WTC11 (cell line): ENCODE results near the gene ISG20. TPM values are rescaled to one million over a fixed set of nuclear protein-coding genes. Genes with fewer than 3 reads are reported as not detected.

Experiments used
- ATAC-seq: fragments of 200-7000 bp; cut with Tn5 transposase; 2 replicates; pipeline ENCODE4 v1.10.0; 2021; ENCODE audit warnings: mild to moderate bottlenecking, moderate library complexity
- Bru-seq: library from RNA; stranded (reverse); fragments of 400-500 nt; gene quantifications from one replicate; lab custom pipeline; 2021; lab: Mats Ljungman, UMichigan
- CTCF ChIA-PET: fragments of 300-600 bp; sonication (Branson Sonifier 250); formaldehyde crosslinking; loops from one replicate; lab custom pipeline; 2021; ENCODE audit warnings: antibody characterized with exemption; lab: Charles Lee
- POLR2A ChIA-PET: fragments of 350-600 bp; sonication (Branson Sonifier 250); formaldehyde crosslinking; loops from one replicate; lab custom pipeline; 2021; ENCODE audit warnings: antibody characterized with exemption; lab: Charles Lee
- DNase-seq: peaks from one replicate; pipeline ENCODE4 v3.0.0; 2021; ENCODE audit warnings: low spot score
- H3K27ac Mint-ChIP-seq: 2 replicates; pipeline ENCODE4 v1.8.0; 2021; ENCODE audit warnings: mixed read lengths
- H3K27me3 Mint-ChIP-seq: 2 replicates; pipeline ENCODE4 v1.8.0; 2021; ENCODE audit warnings: low read depth, mild to moderate bottlenecking, moderate library complexity, mixed read lengths
- H3K36me3 Mint-ChIP-seq: 2 replicates; pipeline ENCODE4 v1.8.0; 2021; ENCODE audit warnings: mixed read lengths
- H3K4me1 Mint-ChIP-seq: 2 replicates; pipeline ENCODE4 v1.8.0; 2022; ENCODE audit warnings: mixed read lengths
- H3K4me3 Mint-ChIP-seq: 2 replicates; pipeline ENCODE4 v1.8.0; 2021; ENCODE audit warnings: mild to moderate bottlenecking, moderate library complexity, mixed read lengths
- H3K9me3 Mint-ChIP-seq: 2 replicates; pipeline ENCODE4 v1.8.0; 2021; ENCODE audit warnings: mixed read lengths
- ARID4B ChIP-seq: sonication (generic); formaldehyde crosslinking; IDR thresholded peaks from 2 replicates; pipeline ENCODE4 v1.8.0; 2023; ENCODE audit warnings: missing genetic modification reagents, mild to moderate bottlenecking, borderline replicate concordance
- CTCF ChIP-seq: fragments of 200-600 bp; IDR thresholded peaks from 2 replicates; pipeline ENCODE4 v1.8.0; 2022; ENCODE audit warnings: antibody characterized with exemption
- ELF4 ChIP-seq: sonication (generic); formaldehyde crosslinking; IDR thresholded peaks from 2 replicates; pipeline ENCODE4 v1.8.1; 2022; ENCODE audit warnings: low read depth, mild to moderate bottlenecking, moderate library complexity, missing genetic modification reagents
- ERG ChIP-seq: fragments of 250-450 bp; sonication (Bioruptor Pico); IDR thresholded peaks from 2 replicates; pipeline ENCODE4 v1.8.0; 2021; ENCODE audit warnings: mild to moderate bottlenecking
- ETV6 ChIP-seq: sonication (generic); formaldehyde crosslinking; IDR thresholded peaks from 2 replicates; pipeline ENCODE4 v1.8.1; 2022; ENCODE audit warnings: mild to moderate bottlenecking, missing genetic modification reagents
- FOXK1 ChIP-seq: sonication (generic); formaldehyde crosslinking; IDR thresholded peaks from 2 replicates; pipeline ENCODE4 v1.8.0; 2022; ENCODE audit warnings: mild to moderate bottlenecking, moderate library complexity, missing genetic modification reagents
- FOXP4 ChIP-seq: sonication (generic); formaldehyde crosslinking; IDR thresholded peaks from 2 replicates; pipeline ENCODE4 v1.8.0; 2022; ENCODE audit warnings: mild to moderate bottlenecking, missing genetic modification reagents
- GABPB1 ChIP-seq: sonication (generic); formaldehyde crosslinking; IDR thresholded peaks from 2 replicates; pipeline ENCODE4 v1.8.1; 2023; ENCODE audit warnings: mild to moderate bottlenecking, missing genetic modification reagents
- MAX ChIP-seq: sonication (generic); formaldehyde crosslinking; IDR thresholded peaks from 2 replicates; pipeline ENCODE4 v1.8.0; 2022; ENCODE audit warnings: mild to moderate bottlenecking, missing genetic modification reagents
- MXD4 ChIP-seq: fragments of 250-450 bp; sonication (Bioruptor Pico); IDR thresholded peaks from 2 replicates; pipeline ENCODE4 v1.8.0; 2021; ENCODE audit warnings: mild to moderate bottlenecking, moderate library complexity, borderline replicate concordance
- MYBL2 ChIP-seq: sonication (generic); formaldehyde crosslinking; IDR thresholded peaks from 2 replicates; pipeline ENCODE4 v1.8.1; 2023; ENCODE audit warnings: mild to moderate bottlenecking, moderate library complexity, missing genetic modification reagents
- NFATC4 ChIP-seq: fragments of 250-450 bp; sonication (Bioruptor Pico); IDR thresholded peaks from 2 replicates; pipeline ENCODE4 v1.9.0; 2021; ENCODE audit warnings: mild to moderate bottlenecking
- NFE2L1 ChIP-seq: sonication (generic); formaldehyde crosslinking; IDR thresholded peaks from 2 replicates; pipeline ENCODE4 v1.8.1; 2023; ENCODE audit warnings: missing genetic modification reagents
- SMAD3 ChIP-seq: sonication (generic); formaldehyde crosslinking; IDR thresholded peaks from 2 replicates; pipeline ENCODE4 v1.8.0; 2022; ENCODE audit warnings: missing genetic modification reagents, mild to moderate bottlenecking, borderline replicate concordance
- SP1 ChIP-seq: sonication (generic); formaldehyde crosslinking; conservative IDR thresholded peaks from 2 replicates; pipeline ENCODE4 v1.8.1; 2022; ENCODE audit warnings: missing genetic modification reagents
- USF2 ChIP-seq: sonication (generic); formaldehyde crosslinking; IDR thresholded peaks from 2 replicates; pipeline ENCODE4 v1.8.1; 2023; ENCODE audit warnings: mild to moderate bottlenecking, missing genetic modification reagents, moderate library complexity
- ZNF396 ChIP-seq: fragments of 250-450 bp; sonication (Bioruptor Pico); IDR thresholded peaks from 2 replicates; pipeline ENCODE4 v1.8.0; 2021; ENCODE audit warnings: mild to moderate bottlenecking, moderate library complexity, borderline replicate concordance
- ZNF416 ChIP-seq: fragments of 250-450 bp; sonication (Bioruptor Pico); IDR thresholded peaks from 2 replicates; pipeline ENCODE4 v1.9.0; 2021; ENCODE audit warnings: mild to moderate bottlenecking, inconsistent platforms
- ZNF423 ChIP-seq: fragments of 250-450 bp; sonication (Bioruptor Pico); IDR thresholded peaks from 2 replicates; pipeline ENCODE4 v2.1.2; 2022; ENCODE audit warnings: mild to moderate bottlenecking, moderate library complexity
- ZNF512 ChIP-seq: sonication (generic); formaldehyde crosslinking; IDR thresholded peaks from 2 replicates; pipeline ENCODE4 v1.8.1; 2022; ENCODE audit warnings: missing genetic modification reagents, borderline replicate concordance
- long read RNA-seq, 3 experiments: library from RNA in 1 of 3; library from capped mRNA in 1 of 3; library from polyadenylated mRNA in 1 of 3; unstranded in 2 of 3; stranded (forward) in 1 of 3; transcript quantifications; one replicate each; pipeline ENCODE4 v2.0.0, GENCODE V29; 2021
- total RNA-seq: library from RNA; stranded (reverse); gene quantifications from 3 replicates; pipeline ENCODE4 v1.2.3, GENCODE V29; 2021

The ISG20 gene
- total RNA-seq (3.8 to 5.6 TPM (median 4.5 TPM) in 3 replicates), Bru-seq, nascent RNA (percentile 61 among the genes with signal in this experiment)
- long read RNA-seq, experiment 1, full-length matches to known transcripts = 2 of 2 reads
- long read RNA-seq, experiment 1, partial matches to known transcripts = 0 of 2 reads
- long read RNA-seq, experiment 1, other reads (novel, unspliced or antisense) = 0 of 2 reads
- long read RNA-seq, experiment 2, partial matches to known transcripts = 0 of 3 reads
- long read RNA-seq, experiment 2, other reads (novel, unspliced or antisense) = 0 of 3 reads
- long read RNA-seq, experiment 3, partial matches to known transcripts = 0 of 4 reads
- long read RNA-seq, experiment 3, other reads (novel, unspliced or antisense) = 0 of 4 reads

GRCh38 chr15:88638626-88639372 lies at the start of gene ISG20:
Gene ISG20, plus strand, starts transcription at chr15:88639016. Its CDS starts 351 bp downstream, at chr15:88639367.
- no peaks in the 10 kb centered on the region; the same call in 1 of the 2 replicates for H3K27me3 Mint-ChIP-seq
- ATAC-seq = peak; percentile 83
- no peaks in the 10 kb centered on the region for H3K9me3 Mint-ChIP-seq
- TF ChIP-seq MYBL2 (CRISPR knock-in tag) (peak; percentile 54; the same call in 1 of the 2 replicates), SMAD3 (no peak), FOXK1 (peak; percentile 90), ZNF416 (CRISPR knock-in tag) (0 out of 2 replicates have a peak, but pooled peaks have one; percentile 18), NFE2L1 (CRISPR knock-in tag) (peak; percentile 78), ZNF512 (CRISPR knock-in tag) (no peak), FOXP4 (CRISPR knock-in tag) (0 out of 2 replicates have a peak, but pooled peaks have one; percentile 12), ARID4B (peak; percentile 78), NFATC4 (peak; percentile 32; the same call in 1 of the 2 replicates), MAX (CRISPR knock-in tag) (peak; percentile 95), ZNF396 (0 out of 2 replicates have a peak, but pooled peaks have one; percentile 38), ERG (CRISPR knock-in tag) (0 out of 2 replicates have a peak, but pooled peaks have one; percentile 60), CTCF (no peak), MXD4 (CRISPR knock-in tag) (no peak), SP1 (peak; percentile 60; the same call in 1 of the 2 replicates), ELF4 (CRISPR knock-in tag) (no peak), ZNF423 (CRISPR knock-in tag) (no peak), ETV6 (CRISPR knock-in tag) (peak; percentile 17; the same call in 1 of the 2 replicates), GABPB1 (CRISPR knock-in tag) (peak; percentile 89), USF2 (CRISPR knock-in tag) (peak; percentile 85)

More at GRCh38 chr15:88638626-88639372, at the start of gene ISG20:
- ChIA-PET POLR2A (interaction anchor here (0.7 to 1.4 kb wide), 6 partner anchors 10 to 171 kb away, joined by 3 to 7 read pairs (median 6); partner anchors contain the start of genes AEN, MRPL46 and MRPS11), CTCF (interaction anchor here (0.7 to 1.8 kb wide), 9 partner anchors 9 to 203 kb away, joined by 3 to 7 read pairs (median 4); partner anchors contain the start of genes AEN, MRPL46 and MRPS11)
- H3K4me1 Mint-ChIP-seq = peaks cover 39% of the 10 kb centered on the region
- peak; percentile 86 for DNase-seq
- H3K4me3 Mint-ChIP-seq = peak within 1 kb of the TSS; percentile 56
- H3K36me3 Mint-ChIP-seq = 0 out of 2 replicates have a peak, but pooled peaks cover 2% of the 10 kb centered on the region
- H3K27ac Mint-ChIP-seq = peak within 1 kb of the TSS; percentile 91
